Colonic mucosa (tissue), 4 donors: Measurements from ENCODE around the gene NTSR1. TPM values are rescaled to one million over a fixed set of nuclear protein-coding genes. Genes with fewer than 3 reads are reported as not detected.

Experiments used
- DNase-seq: peaks from one replicate; pipeline ENCODE4 v3.0.0-alpha.2; 2020
- H3K27ac ChIP-seq: fragments of 200-600 bp; one replicate; pipeline ENCODE4 v1.8.0; 2021
- H3K27me3 ChIP-seq: fragments of 200-600 bp; one replicate; pipeline ENCODE4 v1.8.0; 2021
- H3K36me3 ChIP-seq: fragments of 200-600 bp; one replicate; pipeline ENCODE4 v1.8.0; 2021
- H3K4me1 ChIP-seq: fragments of 200-600 bp; one replicate; pipeline ENCODE4 v1.8.0; 2021; ENCODE audit warnings: mild to moderate bottlenecking
- H3K4me3 ChIP-seq: fragments of 200-600 bp; one replicate; pipeline ENCODE4 v1.8.0; 2021
- H3K9ac ChIP-seq, 2 donors: one replicate each; pipeline ENCODE4 v1.7.0; 2013; ENCODE audit warnings: control low read depth in 2 of 2, low read depth in 2 of 2, low read length in 2 of 2
- H3K9me3 ChIP-seq: fragments of 200-600 bp; one replicate; pipeline ENCODE4 v1.8.0; 2021
- intact Hi-C: fragments of 100-400 bp; cut with DNase I; formaldehyde crosslinking; loops from one replicate; pipeline ENCODE4 v1.14.1; 2022
- total RNA-seq, 2 donors: library from RNA; stranded (reverse); fragmentation: NEBNext Ultra II Directional in 1 of 2; extraction: Animal tissue kit (Norgen Biotek cat#: 25700) in 1 of 2; gene quantifications; one replicate each; pipeline ENCODE4 v1.2.1, GENCODE V29; 2021
- TF ChIP-seq, protein P1 (sequence below): fragments of 200-600 bp; IDR thresholded peaks from one replicate; pipeline ENCODE4 v1.8.0; 2022; ENCODE audit warnings: antibody characterized with exemption, mild to moderate bottlenecking
- donor health status: healthy.
- donor health status: DM: no; HTN: no; CAD: no.
- donor health status: DM: no; HTN: no; CAD: no.

Gene NTSR1
- total RNA-seq, 2 donors from 2014 or later = 0.05 to 2.9 TPM

GRCh38 chr20:62697468-62697912 is 11.1 kb upstream of the NTSR1 start:
- no peaks in the 10 kb centered on the region for H3K36me3 ChIP-seq
- intact Hi-C loops = no loop called here
- H3K27me3 ChIP-seq = no peaks in the 10 kb centered on the region
- TF ChIP-seq, protein P1, sequence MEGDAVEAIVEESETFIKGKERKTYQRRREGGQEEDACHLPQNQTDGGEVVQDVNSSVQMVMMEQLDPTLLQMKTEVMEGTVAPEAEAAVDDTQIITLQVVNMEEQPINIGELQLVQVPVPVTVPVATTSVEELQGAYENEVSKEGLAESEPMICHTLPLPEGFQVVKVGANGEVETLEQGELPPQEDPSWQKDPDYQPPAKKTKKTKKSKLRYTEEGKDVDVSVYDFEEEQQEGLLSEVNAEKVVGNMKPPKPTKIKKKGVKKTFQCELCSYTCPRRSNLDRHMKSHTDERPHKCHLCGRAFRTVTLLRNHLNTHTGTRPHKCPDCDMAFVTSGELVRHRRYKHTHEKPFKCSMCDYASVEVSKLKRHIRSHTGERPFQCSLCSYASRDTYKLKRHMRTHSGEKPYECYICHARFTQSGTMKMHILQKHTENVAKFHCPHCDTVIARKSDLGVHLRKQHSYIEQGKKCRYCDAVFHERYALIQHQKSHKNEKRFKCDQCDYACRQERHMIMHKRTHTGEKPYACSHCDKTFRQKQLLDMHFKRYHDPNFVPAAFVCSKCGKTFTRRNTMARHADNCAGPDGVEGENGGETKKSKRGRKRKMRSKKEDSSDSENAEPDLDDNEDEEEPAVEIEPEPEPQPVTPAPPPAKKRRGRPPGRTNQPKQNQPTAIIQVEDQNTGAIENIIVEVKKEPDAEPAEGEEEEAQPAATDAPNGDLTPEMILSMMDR = no peak
- H3K4me1 ChIP-seq = no peaks in the 10 kb centered on the region
- no peak for DNase-seq
- no peak overlapping the region for H3K27ac ChIP-seq
- no peak overlapping the region for H3K4me3 ChIP-seq
- H3K9ac ChIP-seq = no peak overlapping the region
- no peaks in the 10 kb centered on the region for H3K9me3 ChIP-seq

GRCh38 chr20:62698231-62698630 is 10.4 kb upstream of the NTSR1 start:
- Histone ChIP-seq H3K36me3 (no peaks in the 10 kb centered on the region), H3K27ac (no peak overlapping the region), H3K9me3 (no peaks in the 10 kb centered on the region), H3K27me3 (no peaks in the 10 kb centered on the region), H3K4me3 (no peak overlapping the region), H3K4me1 (no peaks in the 10 kb centered on the region), H3K9ac (no peak overlapping the region)
- TF ChIP-seq, protein P1 = no peak
- no peak for DNase-seq
- intact Hi-C loops = no loop called here

- TF ChIP-seq, protein P1 = no peak
- H3K9ac ChIP-seq = no peak overlapping the region
- intact Hi-C loops = no loop called here
- H3K4me3 ChIP-seq = no peak overlapping the region
- no peaks in the 10 kb centered on the region for H3K4me1 ChIP-seq
- no peaks in the 10 kb centered on the region for H3K36me3 ChIP-seq
- DNase-seq = no peak
- no peaks in the 10 kb centered on the region for H3K9me3 ChIP-seq
- H3K27ac ChIP-seq = no peak overlapping the region
- H3K27me3 ChIP-seq = no peaks in the 10 kb centered on the region
These were observed 9.3 kb upstream of the NTSR1 start for GRCh38 chr20:62699296-62699695.

DNA sequence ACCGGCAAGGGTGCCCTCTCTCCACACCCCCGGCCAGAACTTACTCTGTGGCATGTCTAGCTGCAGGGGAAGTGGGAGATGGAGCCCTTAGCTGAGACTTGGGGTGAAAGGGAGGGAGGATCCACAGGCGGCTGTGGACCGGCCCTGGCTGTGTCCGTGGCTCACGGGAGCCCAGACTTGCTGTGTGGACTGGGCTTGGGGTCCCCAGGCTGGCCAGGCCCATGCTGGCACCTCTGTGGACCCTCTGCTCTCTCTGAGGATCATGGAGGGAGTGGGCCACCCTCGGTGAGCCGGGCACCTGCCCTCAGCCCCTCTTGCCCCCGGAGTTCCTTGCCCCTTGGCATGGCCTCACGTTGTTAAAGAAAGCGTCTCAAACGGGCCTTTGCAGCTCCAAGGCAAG is 8.9 kb upstream of the NTSR1 start:
- intact Hi-C loops = no loop called here
- Histone ChIP-seq H3K36me3 (no peaks in the 10 kb centered on the region), H3K4me3 (no peak overlapping the region), H3K4me1 (no peaks in the 10 kb centered on the region), H3K27ac (no peak overlapping the region), H3K9ac (no peak overlapping the region), H3K27me3 (no peaks in the 10 kb centered on the region), H3K9me3 (no peaks in the 10 kb centered on the region)
- no peak for DNase-seq
- TF ChIP-seq, protein P1 = no peak

DNA sequence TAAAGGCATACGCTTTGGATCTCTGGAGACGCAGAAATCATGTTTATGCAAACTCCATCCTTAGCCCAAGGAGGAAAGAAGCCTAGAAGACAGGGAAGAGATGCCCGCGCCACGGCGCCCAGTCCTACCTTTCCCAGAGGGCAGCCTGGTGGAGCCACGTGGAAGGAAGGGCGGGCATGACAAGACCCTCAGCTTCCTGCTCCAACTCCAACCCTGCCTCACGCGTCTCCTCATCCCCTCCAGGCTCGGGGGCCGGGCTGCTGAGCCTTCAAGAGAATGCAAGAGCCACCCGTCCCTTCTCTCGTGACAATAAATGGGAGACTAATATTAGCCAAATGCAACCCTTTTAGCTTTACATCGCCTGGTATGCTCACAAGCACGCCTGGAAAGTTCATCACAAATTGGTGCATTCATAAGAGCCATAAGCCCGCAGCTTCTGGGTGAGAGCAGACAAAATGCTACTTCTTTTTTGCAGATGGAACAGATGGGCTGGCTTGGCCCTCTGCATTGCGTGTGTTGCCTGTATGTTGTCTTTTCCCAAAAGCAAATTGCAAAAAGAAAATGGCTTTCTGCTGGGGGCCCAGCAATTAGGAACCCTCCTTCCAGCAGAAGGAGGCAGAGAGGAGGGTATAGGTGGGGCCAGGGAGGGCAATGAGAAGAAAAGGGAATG is 8.2 kb upstream of the NTSR1 start:
- no peak for DNase-seq
- Histone ChIP-seq H3K27ac (no peak overlapping the region), H3K4me1 (no peaks in the 10 kb centered on the region), H3K27me3 (no peaks in the 10 kb centered on the region), H3K9ac (no peak overlapping the region), H3K9me3 (no peaks in the 10 kb centered on the region), H3K36me3 (no peaks in the 10 kb centered on the region), H3K4me3 (no peak overlapping the region)
- TF ChIP-seq, protein P1 = no peak
- intact Hi-C loops = no loop called here
